Activated CD4-positive, alpha-beta memory T cell treated with anti-CD3 and anti-CD28 coated beads for 36 hours (primary cell): ENCODE data around the gene EMC8. TPM values are rescaled to one million over a fixed set of nuclear protein-coding genes. Genes with fewer than 3 reads are reported as not detected.

Experiments
- CTCF ChIA-PET: fragments of 350-600 bp; sonication (Branson Sonifier 250); formaldehyde crosslinking; loops from one replicate; lab custom pipeline; 2021; ENCODE audit warnings: antibody characterized with exemption, inconsistent platforms; lab: Charles Lee
- POLR2A ChIA-PET: fragments of 350-600 bp; sonication (Branson Sonifier 250); formaldehyde crosslinking; loops from one replicate; lab custom pipeline; 2021; ENCODE audit warnings: antibody characterized with exemption; lab: Charles Lee
- DNase-seq: peaks from one replicate; pipeline ENCODE4 v3.0.0-alpha.2; 2020
- H3K27ac Mint-ChIP-seq: one replicate; pipeline ENCODE4 v1.8.0; 2021; ENCODE audit warnings: mixed read lengths
- H3K27me3 Mint-ChIP-seq: one replicate; pipeline ENCODE4 v1.8.0; 2021; ENCODE audit warnings: mixed read lengths
- H3K36me3 Mint-ChIP-seq: one replicate; pipeline ENCODE4 v1.8.0; 2021; ENCODE audit warnings: mixed read lengths
- H3K4me1 Mint-ChIP-seq: one replicate; pipeline ENCODE4 v1.8.0; 2021; ENCODE audit warnings: low read depth, mixed read lengths
- H3K4me3 Mint-ChIP-seq: one replicate; pipeline ENCODE4 v1.8.0; 2021; ENCODE audit warnings: mild to moderate bottlenecking, mixed read lengths
- H3K9me3 Mint-ChIP-seq: one replicate; pipeline ENCODE4 v1.8.0; 2021; ENCODE audit warnings: mixed read lengths
- intact Hi-C: fragments of 100-400 bp; cut with micrococcal nuclease; formaldehyde crosslinking; loops from one replicate; pipeline ENCODE4 v1.15.1; 2023
- total RNA-seq, 2 experiments: library from RNA; stranded (reverse); gene quantifications; one replicate each; pipeline ENCODE4 v1.2.3, GENCODE V29; 2021

EMC8 gene
- total RNA-seq, 2 experiments from 2014 or later, result 27.5 to 27.9 TPM

- intact Hi-C loops, result no loop called here
- no peak overlapping the region for H3K4me3 Mint-ChIP-seq
- POLR2A ChIA-PET, result no interaction called here
- DNase-seq, result no peak
- H3K27ac Mint-ChIP-seq, result no peak overlapping the region
- peaks cover 6% of the 10 kb centered on the region for H3K4me1 Mint-ChIP-seq
- peaks cover 44% of the 10 kb centered on the region for H3K27me3 Mint-ChIP-seq
- no peaks in the 10 kb centered on the region for H3K9me3 Mint-ChIP-seq
- no peaks in the 10 kb centered on the region for H3K36me3 Mint-ChIP-seq
- CTCF ChIA-PET, result interaction anchor here (0.7 kb wide), 1 partner anchor 11 kb away, joined by 3 read pairs; no protein-coding TSS in a partner anchor
Observed at GRCh38 chr16:85832570-85833218, 33.4 kb upstream of the EMC8 start.

- Mint-ChIP-seq H3K4me1 (peaks cover 6% of the 10 kb centered on the region), H3K4me3 (no peak overlapping the region), H3K27me3 (peaks cover 43% of the 10 kb centered on the region), H3K27ac (no peak overlapping the region), H3K9me3 (no peaks in the 10 kb centered on the region), H3K36me3 (no peaks in the 10 kb centered on the region)
- ChIA-PET CTCF (interaction anchor here (1.5 kb wide), 2 partner anchors 10 to 12 kb away, joined by 5 to 8 read pairs; no protein-coding TSS in a partner anchor), POLR2A (no interaction called here)
- no peak for DNase-seq
- intact Hi-C loops, result no loop called here
Observed at GRCh38 chr16:85830821-85831220, 31.5 kb upstream of the EMC8 start.

GRCh38 chr16:85829751-85830445, 30.6 kb upstream of the EMC8 start:
- POLR2A ChIA-PET, result no interaction called here
- H3K4me1 Mint-ChIP-seq, result peaks cover 6% of the 10 kb centered on the region
- H3K27ac Mint-ChIP-seq, result no peak overlapping the region
- CTCF ChIA-PET, result interaction anchor here (1.5 kb wide), 2 partner anchors 9 to 11 kb away, joined by 5 to 8 read pairs; no protein-coding TSS in a partner anchor
- peaks cover 43% of the 10 kb centered on the region for H3K27me3 Mint-ChIP-seq
- no peaks in the 10 kb centered on the region for H3K36me3 Mint-ChIP-seq
- no peak overlapping the region for H3K4me3 Mint-ChIP-seq
- intact Hi-C loops, result no loop called here
- no peak for DNase-seq
- no peaks in the 10 kb centered on the region for H3K9me3 Mint-ChIP-seq

- intact Hi-C loops, result no loop called here
- Mint-ChIP-seq H3K4me3 (no peak overlapping the region), H3K27ac (no peak overlapping the region), H3K27me3 (peaks cover 43% of the 10 kb centered on the region), H3K36me3 (no peaks in the 10 kb centered on the region), H3K9me3 (no peaks in the 10 kb centered on the region), H3K4me1 (peaks cover 6% of the 10 kb centered on the region)
- ChIA-PET POLR2A (no interaction called here), CTCF (interaction anchor here (1.5 kb wide), 2 partner anchors 8 to 10 kb away, joined by 5 to 8 read pairs; no protein-coding TSS in a partner anchor)
- DNase-seq, result no peak
Observed at GRCh38 chr16:85829171-85829719, 29.9 kb upstream of the EMC8 start.

GRCh38 chr16:85828166-85828565, 28.8 kb upstream of the EMC8 start:
- ChIA-PET POLR2A (no interaction called here), CTCF (no interaction called here)
- H3K27ac Mint-ChIP-seq, result no peak overlapping the region
- H3K36me3 Mint-ChIP-seq, result no peaks in the 10 kb centered on the region
- H3K4me1 Mint-ChIP-seq, result peaks cover 6% of the 10 kb centered on the region
- intact Hi-C loops, result no loop called here
- no peaks in the 10 kb centered on the region for H3K9me3 Mint-ChIP-seq
- no peak for DNase-seq
- peaks cover 42% of the 10 kb centered on the region for H3K27me3 Mint-ChIP-seq
- no peak overlapping the region for H3K4me3 Mint-ChIP-seq

GRCh38 chr16:85826686-85827247, 27.4 kb upstream of the EMC8 start:
- no peak overlapping the region for H3K27ac Mint-ChIP-seq
- POLR2A ChIA-PET, result no interaction called here
- no peaks in the 10 kb centered on the region for H3K36me3 Mint-ChIP-seq
- CTCF ChIA-PET, result no interaction called here
- peaks cover 6% of the 10 kb centered on the region for H3K4me1 Mint-ChIP-seq
- H3K4me3 Mint-ChIP-seq, result no peak overlapping the region
- DNase-seq, result no peak
- intact Hi-C loops, result no loop called here
- peaks cover 31% of the 10 kb centered on the region for H3K27me3 Mint-ChIP-seq
- H3K9me3 Mint-ChIP-seq, result no peaks in the 10 kb centered on the region

- peaks cover 6% of the 10 kb centered on the region for H3K4me1 Mint-ChIP-seq
- H3K27me3 Mint-ChIP-seq, result peaks cover 17% of the 10 kb centered on the region
- no peak overlapping the region for H3K27ac Mint-ChIP-seq
- H3K9me3 Mint-ChIP-seq, result no peaks in the 10 kb centered on the region
- ChIA-PET POLR2A (no interaction called here), CTCF (no interaction called here)
- DNase-seq, result no peak
- no peaks in the 10 kb centered on the region for H3K36me3 Mint-ChIP-seq
- intact Hi-C loops, result no loop called here
- no peak overlapping the region for H3K4me3 Mint-ChIP-seq
Observed at GRCh38 chr16:85825326-85825725, 26.0 kb upstream of the EMC8 start.

GRCh38 chr16:85824161-85825135, 25.1 kb upstream of the EMC8 start:
- Mint-ChIP-seq H3K9me3 (no peaks in the 10 kb centered on the region), H3K27me3 (peaks cover 10% of the 10 kb centered on the region), H3K4me3 (no peak overlapping the region), H3K27ac (no peak overlapping the region), H3K4me1 (peaks cover 3% of the 10 kb centered on the region), H3K36me3 (no peaks in the 10 kb centered on the region)
- intact Hi-C loops, result no loop called here
- DNase-seq, result no peak
- ChIA-PET CTCF (interaction anchor here (1.6 to 6.9 kb wide), 2 partner anchors 163 to 195 kb away, joined by 4 to 190 read pairs; no protein-coding TSS in a partner anchor), POLR2A (no interaction called here)

GRCh38 chr16:85823328-85823920, 24.1 kb upstream of the EMC8 start:
- ChIA-PET POLR2A (no interaction called here), CTCF (interaction anchor here (1.6 to 6.9 kb wide), 2 partner anchors 164 to 196 kb away, joined by 4 to 190 read pairs; no protein-coding TSS in a partner anchor)
- Mint-ChIP-seq H3K4me3 (no peak overlapping the region), H3K36me3 (no peaks in the 10 kb centered on the region), H3K4me1 (peaks cover 5% of the 10 kb centered on the region), H3K9me3 (no peaks in the 10 kb centered on the region), H3K27me3 (peaks cover 4% of the 10 kb centered on the region), H3K27ac (no peak overlapping the region)
- intact Hi-C loops, result no loop called here
- DNase-seq, result no peak

- H3K4me3 Mint-ChIP-seq, result no peak overlapping the region
- H3K27me3 Mint-ChIP-seq, result peaks cover 4% of the 10 kb centered on the region
- H3K27ac Mint-ChIP-seq, result no peak overlapping the region
- intact Hi-C loops, result no loop called here
- H3K4me1 Mint-ChIP-seq, result peaks cover 5% of the 10 kb centered on the region
- ChIA-PET CTCF (interaction anchor here (0.6 to 6.9 kb wide), 43 partner anchors 8 to 699 kb away, joined by 3 to 281 read pairs (median 5); partner anchors contain the start of gene IRF8), POLR2A (interaction anchor here (0.8 to 3.2 kb wide), 3 partner anchors 70 to 166 kb away, joined by 3 to 11 read pairs (median 8); no protein-coding TSS in a partner anchor)
- H3K36me3 Mint-ChIP-seq, result no peaks in the 10 kb centered on the region
- H3K9me3 Mint-ChIP-seq, result no peaks in the 10 kb centered on the region
- DNase-seq, result no peak
Observed at GRCh38 chr16:85822145-85822544, 22.8 kb upstream of the EMC8 start.
